WTC11 (cell line): ENCODE measurements around the gene FAM149B1.

Experiments used
- E2F1 ChIP-seq: sonication (generic); formaldehyde crosslinking; IDR thresholded peaks from 2 replicates; pipeline ENCODE4 v1.8.0; 2022; ENCODE audit warnings: mild to moderate bottlenecking, missing genetic modification reagents
- ZNF416 ChIP-seq: fragments of 250-450 bp; sonication (Bioruptor Pico); IDR thresholded peaks from 2 replicates; pipeline ENCODE4 v1.9.0; 2021; ENCODE audit warnings: mild to moderate bottlenecking, inconsistent platforms

- TF ChIP-seq ZNF416 (CRISPR knock-in tag) (no peak), E2F1 (no peak)
Measured at GRCh38 chr10:73247509-73248258, 79.8 kb downstream of the FAM149B1 start.
